Activated B cell treated with CpG ODN at 0.5 μM for 24 hours (primary cell): ENCODE data around the gene P2RX2. TPM values are rescaled to one million over a fixed set of nuclear protein-coding genes. Genes with fewer than 3 reads are reported as not detected.

ENCODE experiments used
- ATAC-seq: fragments of 200-7000 bp; cut with Tn5 transposase; one replicate; pipeline ENCODE4 v1.10.0; 2021; ENCODE audit warnings: low read depth, mild to moderate bottlenecking, moderate library complexity
- CTCF ChIA-PET: fragments of 350-600 bp; sonication (Branson Sonifier 250); formaldehyde crosslinking; loops from one replicate; lab custom pipeline; 2021; ENCODE audit warnings: antibody characterized with exemption; lab: Charles Lee
- POLR2A ChIA-PET: fragments of 350-600 bp; sonication (Branson Sonifier 250); formaldehyde crosslinking; loops from one replicate; lab custom pipeline; 2021; ENCODE audit warnings: antibody characterized with exemption; lab: Charles Lee
- DNase-seq: peaks from one replicate; pipeline ENCODE4 v3.0.0; 2022
- H3K27ac Mint-ChIP-seq: one replicate; pipeline ENCODE4 v1.8.0; 2020; ENCODE audit warnings: mixed read lengths
- H3K27me3 Mint-ChIP-seq: one replicate; pipeline ENCODE4 v1.8.0; 2021; ENCODE audit warnings: mixed read lengths
- H3K36me3 Mint-ChIP-seq: one replicate; pipeline ENCODE4 v1.8.0; 2021; ENCODE audit warnings: low read depth, mixed read lengths
- H3K4me1 Mint-ChIP-seq: one replicate; pipeline ENCODE4 v1.8.0; 2021; ENCODE audit warnings: mixed read lengths
- H3K4me3 Mint-ChIP-seq: one replicate; pipeline ENCODE4 v1.8.0; 2020; ENCODE audit warnings: mild to moderate bottlenecking, mixed read lengths
- H3K9me3 Mint-ChIP-seq: one replicate; pipeline ENCODE4 v1.8.0; 2020; ENCODE audit warnings: mixed read lengths
- CTCF ChIP-seq: fragments of 200-600 bp; IDR thresholded peaks from one replicate; pipeline ENCODE4 v1.8.0; 2022; ENCODE audit warnings: antibody characterized with exemption, mild to moderate bottlenecking
- intact Hi-C: fragments of 100-400 bp; cut with micrococcal nuclease; formaldehyde crosslinking; loops from one replicate; pipeline ENCODE4 v1.15.1; 2024
- total RNA-seq: library from RNA; stranded (reverse); gene quantifications from 2 replicates; pipeline ENCODE4 v1.2.3, GENCODE V29; 2022

P2RX2 gene
- total RNA-seq, 1 donor from 2014 or later = not detected

DNA sequence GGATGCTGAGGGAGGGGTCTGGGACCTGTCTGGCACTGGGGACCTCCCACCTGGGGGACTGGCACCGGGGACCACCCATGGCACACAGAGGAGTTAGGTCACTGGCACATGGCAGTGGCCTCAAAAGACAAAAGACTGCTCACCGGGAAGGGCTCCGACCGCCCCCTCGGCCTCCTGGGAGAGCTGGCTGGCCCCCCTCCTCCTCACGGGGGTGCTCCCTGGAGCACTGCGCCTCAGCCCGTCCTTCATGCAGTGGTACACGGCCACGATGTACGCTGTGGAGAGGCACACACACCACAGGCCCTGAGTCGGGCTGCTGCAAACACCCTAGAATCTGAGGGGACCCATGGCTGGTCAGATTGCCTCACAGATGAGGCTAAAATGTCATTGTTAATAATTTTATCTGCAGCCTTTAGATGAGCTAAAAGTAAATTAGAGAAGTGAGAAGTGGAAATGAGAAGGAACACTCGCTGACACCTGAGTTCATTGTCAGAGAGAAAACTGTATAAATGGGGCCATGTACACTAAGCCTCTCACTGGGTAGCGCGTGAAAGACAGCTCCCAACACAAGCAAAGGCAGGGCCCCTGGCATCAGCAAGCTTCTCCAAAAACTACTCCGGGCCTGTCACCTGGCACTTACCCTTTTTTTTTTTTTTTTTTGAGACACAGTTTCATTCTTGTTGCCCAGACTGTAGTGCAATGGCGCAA is 14.1 kb downstream of the P2RX2 start:
- Mint-ChIP-seq H3K27me3 (no peaks in the 10 kb centered on the region), H3K36me3 (peaks cover 76% of the 10 kb centered on the region), H3K4me1 (peaks cover 24% of the 10 kb centered on the region), H3K9me3 (no peaks in the 10 kb centered on the region), H3K4me3 (no peak overlapping the region), H3K27ac (peak overlapping the region; percentile 58)
- intact Hi-C loops = no loop called here
- CTCF ChIA-PET = no interaction called here
- no peak for DNase-seq
- no peak for TF ChIP-seq CTCF
- ATAC-seq = peak; percentile 88
- POLR2A ChIA-PET = interaction anchor here (0.6 to 0.7 kb wide), 2 partner anchors 143 to 276 kb away, joined by 3 to 6 read pairs; no protein-coding TSS in a partner anchor

DNA sequence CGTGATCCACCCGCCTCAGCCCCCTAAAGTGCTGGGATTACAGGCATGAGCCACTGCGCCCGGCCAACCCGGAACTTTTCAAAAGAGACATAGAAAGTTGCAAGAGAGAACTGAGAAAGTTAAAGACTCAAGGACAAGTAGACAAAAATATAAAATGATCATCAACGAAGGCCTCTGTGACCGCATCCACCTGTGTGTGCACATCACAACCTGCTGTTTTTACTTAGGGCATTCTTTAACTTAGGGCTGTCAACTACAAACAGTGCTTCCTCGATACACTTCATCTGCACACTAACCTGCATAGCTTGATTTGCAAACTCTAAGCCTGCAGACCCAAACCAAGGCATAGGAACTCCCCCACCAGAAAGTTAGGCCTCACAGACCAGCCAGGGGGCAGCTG is 14.8 kb downstream of the P2RX2 start:
- DNase-seq = no peak
- TF ChIP-seq CTCF = no peak
- POLR2A ChIA-PET = interaction anchor here (0.6 to 0.7 kb wide), 2 partner anchors 143 to 275 kb away, joined by 3 to 6 read pairs; no protein-coding TSS in a partner anchor
- Mint-ChIP-seq H3K27me3 (no peaks in the 10 kb centered on the region), H3K27ac (peak overlapping the region; percentile 58), H3K4me3 (no peak overlapping the region), H3K4me1 (peaks cover 24% of the 10 kb centered on the region), H3K36me3 (peaks cover 83% of the 10 kb centered on the region), H3K9me3 (no peaks in the 10 kb centered on the region)
- intact Hi-C loops = no loop called here
- ATAC-seq = no peak
- CTCF ChIA-PET = no interaction called here

DNA sequence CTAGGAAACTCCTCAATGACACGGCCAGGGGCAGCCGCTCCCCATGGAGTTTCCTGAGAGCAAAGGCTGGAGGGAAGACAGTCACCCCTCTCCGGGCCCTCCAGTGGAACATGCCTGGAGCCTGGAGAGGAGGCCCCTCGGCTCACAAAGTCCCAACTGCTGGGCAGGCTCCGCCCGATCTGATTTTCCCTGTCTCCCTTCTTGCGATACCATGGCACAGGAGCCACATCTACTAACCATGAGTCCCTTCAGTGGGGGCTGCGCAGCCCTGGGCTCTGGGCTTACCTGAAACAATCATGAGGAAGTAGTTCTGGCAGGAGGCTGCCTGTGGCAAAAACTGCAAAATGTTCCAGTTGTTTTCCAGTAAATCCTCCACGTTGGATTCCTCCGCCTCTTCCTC is 15.3 kb downstream of the P2RX2 start:
- ATAC-seq (no peak), DNase-seq (no peak)
- Mint-ChIP-seq H3K27ac (no peak overlapping the region), H3K36me3 (peaks cover 85% of the 10 kb centered on the region), H3K9me3 (no peaks in the 10 kb centered on the region), H3K4me1 (peaks cover 24% of the 10 kb centered on the region), H3K4me3 (no peak overlapping the region), H3K27me3 (no peaks in the 10 kb centered on the region)
- intact Hi-C loops = no loop called here
- TF ChIP-seq CTCF = no peak
- CTCF ChIA-PET = no interaction called here
- POLR2A ChIA-PET = no interaction called here

DNA sequence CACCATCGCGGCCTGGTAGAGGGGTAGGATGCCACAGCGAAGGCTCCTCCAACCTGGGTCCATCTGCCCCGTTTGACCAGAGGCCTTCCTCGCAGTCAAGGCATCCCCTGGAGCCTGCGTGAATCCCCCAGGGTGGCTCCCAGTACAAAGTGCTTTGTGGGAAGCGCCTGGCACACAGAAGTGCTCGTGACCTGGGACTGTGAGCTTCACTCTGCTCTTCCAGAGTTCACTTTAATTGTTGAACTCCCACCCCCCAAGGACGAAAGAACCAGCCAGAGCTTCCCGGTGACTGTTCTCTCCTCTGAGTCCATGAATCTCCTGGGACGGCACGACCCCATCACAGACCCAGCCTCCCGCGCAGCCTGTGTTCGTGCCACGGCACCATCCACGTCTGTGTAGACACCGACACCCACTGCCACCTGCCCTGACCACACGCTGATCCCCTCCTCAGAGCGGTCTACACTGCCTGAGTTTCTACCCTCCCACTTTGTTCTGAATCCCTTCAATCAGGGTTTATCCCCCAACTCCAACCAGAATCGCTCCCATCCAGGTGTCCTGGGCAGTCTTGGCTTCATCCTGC is 15.9 kb downstream of the P2RX2 start:
- peaks cover 88% of the 10 kb centered on the region for H3K36me3 Mint-ChIP-seq
- H3K27me3 Mint-ChIP-seq = no peaks in the 10 kb centered on the region
- no peak overlapping the region for H3K4me3 Mint-ChIP-seq
- H3K4me1 Mint-ChIP-seq = peaks cover 24% of the 10 kb centered on the region
- DNase-seq = no peak
- no peak for ATAC-seq
- H3K9me3 Mint-ChIP-seq = no peaks in the 10 kb centered on the region
- no peak for TF ChIP-seq CTCF
- intact Hi-C loops = no loop called here
- ChIA-PET POLR2A (no interaction called here), CTCF (no interaction called here)
- no peak overlapping the region for H3K27ac Mint-ChIP-seq

- ATAC-seq (no peak), DNase-seq (no peak)
- Mint-ChIP-seq H3K9me3 (no peaks in the 10 kb centered on the region), H3K4me1 (peaks cover 24% of the 10 kb centered on the region), H3K27me3 (no peaks in the 10 kb centered on the region), H3K27ac (no peak overlapping the region), H3K4me3 (no peak overlapping the region), H3K36me3 (peaks cover 80% of the 10 kb centered on the region)
- intact Hi-C loops = no loop called here
- no peak for TF ChIP-seq CTCF
- ChIA-PET CTCF (no interaction called here), POLR2A (no interaction called here)
These were observed 16.7 kb downstream of the P2RX2 start for GRCh38 chr12:132635076-132635955.
